IMR-90 (cell line): ENCODE measurements around the gene IL16. TPM values are rescaled to one million over a fixed set of nuclear protein-coding genes. Genes with fewer than 3 reads are reported as not detected.
A peak's percentile ranks its signal among the peaks of the same experiment; 100 is the strongest.

Source experiments
- ATAC-seq: fragments of 200-7000 bp; cut with Tn5 transposase; 2 replicates; pipeline ENCODE4 v1.9.1; 2020; ENCODE audit warnings: low read depth, mild to moderate bottlenecking, moderate library complexity
- BruUV-seq: library from RNA; stranded (reverse); fragments of 400-500 nt; replicated peaks from 2 replicates; lab custom pipeline; 2021; lab: Mats Ljungman, UMichigan
- CTCF ChIA-PET: fragments of 300-600 bp; formaldehyde crosslinking; extraction: SDS; loops from one replicate; lab custom pipeline; 2021; ENCODE audit warnings: antibody characterized with exemption; lab: Yijun Ruan, JAX
- POLR2A ChIA-PET: fragments of 300-600 bp; sonication (Branson Sonifier 250); formaldehyde crosslinking; loops from one replicate; lab custom pipeline; 2022; ENCODE audit warnings: antibody characterized with exemption; ENCODE audit not compliant: unreplicated experiment; lab: Charles Lee
- DNase-seq: peaks from one replicate; pipeline ENCODE4 v3.0.0; 2013
- H2AFZ ChIP-seq: replicated peaks from 2 replicates; pipeline ENCODE3; 2013; ENCODE audit warnings: low read length, mild to moderate bottlenecking; ENCODE audit not compliant: poor library complexity
- H2AK5ac ChIP-seq: 2 replicates; pipeline ENCODE4 v1.6.1; 2013; ENCODE audit warnings: low read depth, low read length, inconsistent platforms
- H2AK9ac ChIP-seq: replicated peaks from 2 replicates; pipeline ENCODE3; 2013; ENCODE audit warnings: mild to moderate bottlenecking, low read depth, low read length, moderate library complexity; ENCODE audit not compliant: poor library complexity
- H2BK120ac ChIP-seq: 2 replicates; pipeline ENCODE4 v1.6.1; 2013; ENCODE audit warnings: low read depth, low read length, inconsistent platforms
- H2BK15ac ChIP-seq: 3 replicates; pipeline ENCODE4 v1.6.1; 2013; ENCODE audit warnings: low read depth, low read length, inconsistent platforms
- H2BK20ac ChIP-seq: 2 replicates; pipeline ENCODE4 v1.6.1; 2013; ENCODE audit warnings: low read depth, mild to moderate bottlenecking, inconsistent platforms, low read length, moderate library complexity
- H2BK5ac ChIP-seq: 2 replicates; pipeline ENCODE4 v1.6.1; 2013; ENCODE audit warnings: mild to moderate bottlenecking, low read depth, low read length, inconsistent platforms; ENCODE audit not compliant: poor library complexity, severe bottlenecking
- H3K14ac ChIP-seq: replicated peaks from 2 replicates; pipeline ENCODE4 v1.6.1; 2013; ENCODE audit warnings: low read depth, low read length, inconsistent platforms
- H3K18ac ChIP-seq: 2 replicates; pipeline ENCODE4 v1.6.1; 2013; ENCODE audit warnings: low read depth, low read length, control low read depth
- H3K23ac ChIP-seq: 2 replicates; pipeline ENCODE4 v1.6.1; 2013; ENCODE audit warnings: low read depth, low read length, inconsistent platforms
- H3K27ac ChIP-seq: 2 replicates; pipeline ENCODE4 v1.5.1; 2013; ENCODE audit warnings: mild to moderate bottlenecking, control low read depth, low read length; ENCODE audit not compliant: insufficient read depth
- H3K27me3 ChIP-seq: 2 replicates; pipeline ENCODE4 v1.6.1; 2013; ENCODE audit warnings: low read length; ENCODE audit not compliant: control insufficient read depth, insufficient read depth
- H3K36me3 ChIP-seq: 2 replicates; pipeline ENCODE4 v1.6.1; 2013; ENCODE audit warnings: low read length, mixed read lengths; ENCODE audit not compliant: control insufficient read depth, insufficient read depth
- H3K4ac ChIP-seq: 2 replicates; pipeline ENCODE4 v1.6.1; 2013; ENCODE audit warnings: low read depth, low read length, inconsistent platforms
- H3K4me1 ChIP-seq: 2 replicates; pipeline ENCODE4 v1.6.1; 2013; ENCODE audit warnings: low read length, mixed read lengths; ENCODE audit not compliant: control insufficient read depth, insufficient read depth
- H3K4me2 ChIP-seq: 2 replicates; pipeline ENCODE4 v1.6.1; 2013; ENCODE audit warnings: low read depth, mild to moderate bottlenecking, control low read depth, low read length, moderate library complexity
- H3K4me3 ChIP-seq: 2 replicates; pipeline ENCODE4 v1.5.1; 2013; ENCODE audit warnings: low read depth, mild to moderate bottlenecking, control low read depth, low read length, moderate library complexity; ENCODE audit not compliant: insufficient read depth
- H3K56ac ChIP-seq: 2 replicates; pipeline ENCODE4 v1.6.1; 2013; ENCODE audit warnings: low read length, inconsistent platforms; ENCODE audit not compliant: insufficient read depth; ENCODE audit errors: extremely low read depth
- H3K79me1 ChIP-seq, 2 experiments: 2 replicates each; pipeline ENCODE4 v1.6.1; 2013; ENCODE audit warnings: low read length in 2 of 2, inconsistent platforms in 1 of 2, low read depth in 1 of 2
- H3K9ac ChIP-seq: 2 replicates; pipeline ENCODE4 v1.6.1; 2013; ENCODE audit warnings: low read depth, low read length, control low read depth
- H3K9me1 ChIP-seq: 2 replicates; pipeline ENCODE4 v1.6.1; 2013; ENCODE audit warnings: low read length, inconsistent platforms; ENCODE audit not compliant: insufficient read depth
- H3K9me3 ChIP-seq: 2 replicates; pipeline ENCODE4 v1.6.1; 2013; ENCODE audit warnings: low read length; ENCODE audit not compliant: control insufficient read depth, insufficient read depth
- H4K20me1 ChIP-seq: 2 replicates; pipeline ENCODE4 v1.6.1; 2013; ENCODE audit warnings: low read length, inconsistent platforms; ENCODE audit not compliant: insufficient read depth
- H4K5ac ChIP-seq: 2 replicates; pipeline ENCODE4 v1.6.1; 2013; ENCODE audit warnings: mild to moderate bottlenecking, low read depth, low read length, control low read depth
- H4K8ac ChIP-seq, 2 experiments: 2 replicates each; pipeline ENCODE4 v1.6.1; 2013; ENCODE audit warnings: low read depth in 2 of 2, low read length in 2 of 2, control low read depth in 1 of 2, inconsistent platforms in 1 of 2
- H4K91ac ChIP-seq: 2 replicates; pipeline ENCODE4 v1.6.1; 2013; ENCODE audit warnings: low read depth, low read length, inconsistent platforms; ENCODE audit not compliant: insufficient read depth
- CEBPB ChIP-seq: IDR thresholded peaks from 2 replicates; pipeline ENCODE4 v1.6.1; 2012; ENCODE audit warnings: low read depth, low read length, improper control_type of control experiment
- CHD1 ChIP-seq: IDR thresholded peaks from 2 replicates; pipeline ENCODE4 v1.6.1; 2012; ENCODE audit warnings: low read depth, low read length, improper control_type of control experiment
- RAD21 ChIP-seq: IDR thresholded peaks from 2 replicates; pipeline ENCODE4 v1.6.1; 2012; ENCODE audit warnings: low read length, improper control_type of control experiment
- RCOR1 ChIP-seq: IDR thresholded peaks from 2 replicates; pipeline ENCODE4 v1.6.1; 2012; ENCODE audit warnings: mild to moderate bottlenecking, low read length, improper control_type of control experiment; ENCODE audit not compliant: insufficient replicate concordance
- WGBS, 2 experiments: methylation state at CpG; one replicate each; pipeline versions ENCODE4 v1.1.5 to v1.1.7; 2013; ENCODE audit warnings: missing lambda C conversion rate in 2 of 2; ENCODE audit not compliant: insufficient read length in 1 of 2; ENCODE audit errors: extremely low coverage in 2 of 2; 5-methylcytosine and 5-hydroxymethylcytosine counted together
- dilution Hi-C: fragments of 300-500 bp; cut with HindIII; formaldehyde crosslinking; loops from one replicate; pipeline ENCODE4 v1.14.3; 2018; ENCODE audit warnings: low sequenced_read_pairs; ENCODE audit not compliant: unreplicated experiment
- in situ Hi-C: fragments of 300-500 bp; cut with MboI; formaldehyde crosslinking; loops from 3 replicates; pipeline ENCODE4 v1.14.3; 2019; ENCODE audit warnings: low sequenced_read_pairs, inconsistent platforms, mixed read lengths
- intact Hi-C: fragments of 100-400 bp; cut with micrococcal nuclease; formaldehyde crosslinking; loops from 2 replicates; pipeline ENCODE4 v1.10.0; 2022
- polyA plus RNA-seq, 3 experiments: library from polyadenylated mRNA; depleted of rRNA; stranded (reverse); fragments of >200 nt; gene quantifications; 2 replicates each; pipeline ENCODE4 v1.2.3, GENCODE V29; 2012; ENCODE audit warnings: low replicate concordance in 1 of 3
- total RNA-seq: library from RNA; depleted of rRNA; stranded (reverse); fragments of >200 nt; gene quantifications from 2 replicates; pipeline ENCODE4 v1.2.3, GENCODE V29; 2012

IL16 gene
- total and polyA plus RNA-seq, 2 of the 4 experiments (the other 2 are of a cell fraction) = 0.18 to 0.27 TPM

GRCh38 chr15:81268340-81268739 is 71.7 kb downstream of the IL16 start (continued):
- TF ChIP-seq CHD1 = no peak

DNA sequence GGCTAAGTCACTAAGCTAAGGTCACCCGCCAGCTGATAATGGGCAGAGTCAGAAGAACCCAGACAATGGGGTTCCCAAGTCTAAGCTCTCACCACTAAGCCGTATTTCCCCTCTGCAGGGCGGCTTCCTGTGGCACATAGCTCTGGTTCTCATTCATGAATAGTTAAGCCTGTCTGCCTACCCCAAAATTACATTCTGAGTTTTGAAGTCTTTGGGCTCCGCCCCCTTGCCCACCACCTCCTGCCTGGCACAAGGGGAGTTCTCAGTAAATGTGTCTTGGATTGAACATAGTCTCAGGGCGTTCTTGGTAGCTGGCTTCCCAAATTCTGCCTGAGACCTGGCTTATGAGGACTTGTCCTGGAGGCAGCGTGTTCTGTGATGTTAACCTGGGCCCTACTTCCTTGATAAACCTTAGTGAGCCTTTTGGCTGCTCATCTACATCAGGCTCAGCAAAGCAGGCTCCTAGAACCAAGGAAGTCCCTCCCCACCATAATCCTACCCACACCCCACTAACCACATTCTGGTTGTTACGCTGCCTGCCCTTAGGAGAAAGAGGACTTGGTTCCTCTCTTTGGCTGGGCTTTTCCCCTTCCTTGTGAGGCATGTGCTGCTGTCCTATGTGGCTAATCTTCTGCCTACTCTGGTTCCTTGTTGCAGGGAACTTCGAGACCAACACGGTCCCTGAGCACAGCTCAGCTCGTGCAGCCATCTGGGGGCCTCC is 72.4 kb downstream of the IL16 start:
- ATAC-seq (no peak), DNase-seq (no peak)
- no peak overlapping the region for H2BK20ac ChIP-seq
- ChIA-PET CTCF (interaction anchor here (7.3 kb wide), 1 partner anchor 114 kb away, joined by 117 read pairs; no protein-coding TSS in a partner anchor), POLR2A (no interaction called here)
- H2BK5ac ChIP-seq = no peak overlapping the region
- H3K56ac ChIP-seq = no peak overlapping the region
- H3K4me2 ChIP-seq = no peak overlapping the region
- no peak overlapping the region for H3K4me3 ChIP-seq
- no TSS peak for BruUV-seq
- H3K4me1 ChIP-seq = peaks cover 7% of the 10 kb centered on the region
- peaks cover 7% of the 10 kb centered on the region; the same call in 1 of the 2 replicates for H3K36me3 ChIP-seq
- no peak overlapping the region for H4K91ac ChIP-seq
- no peak overlapping the region for H3K23ac ChIP-seq
- no peak overlapping the region for H2AK9ac ChIP-seq
- H2AK5ac ChIP-seq = 0 out of 2 replicates have a peak overlapping the region, but pooled peaks have one; percentile 11
- peaks cover 6% of the 10 kb centered on the region; the same call in 1 of the 2 replicates for H3K9me1 ChIP-seq
- 0 out of 3 replicates have a peak overlapping the region, but pooled peaks have one; percentile 22 for H2BK15ac ChIP-seq
- no peaks in the 10 kb centered on the region for H3K27me3 ChIP-seq
- WGBS, 2 experiments = 85% methylated on average over 4 of the region's 10 CpGs; no CpG with 5 or more reads in 1 of the 2 experiments
- no peak overlapping the region for H3K14ac ChIP-seq
- 0 out of 2 replicates have a peak overlapping the region, but pooled peaks have one; percentile 4 for H3K4ac ChIP-seq
- H3K79me1 ChIP-seq = no peaks in the 10 kb centered on the region
- no peaks in the 10 kb centered on the region for H3K9me3 ChIP-seq
- in situ Hi-C loops (loop anchor here (5.0 to 10.0 kb wide), 3 partner anchors 112 to 274 kb away; no protein-coding TSS in a partner anchor), intact Hi-C loops (no loop called here), dilution Hi-C loops (no loop called here)
- peak overlapping the region; percentile 15 for H2AFZ ChIP-seq
- no peak overlapping the region for H3K27ac ChIP-seq
- H4K8ac ChIP-seq = no peak overlapping the region
- H3K18ac ChIP-seq = no peak overlapping the region
- H2BK120ac ChIP-seq = no peak overlapping the region; the same call in 1 of the 2 replicates
- TF ChIP-seq CEBPB (no peak), RAD21 (no peak), RCOR1 (no peak)
- H4K5ac ChIP-seq = no peak overlapping the region
- no peak overlapping the region for H3K9ac ChIP-seq
- no peaks in the 10 kb centered on the region for H4K20me1 ChIP-seq
